Thyroid gland (tissue), 4 donors: Measurements from ENCODE around the gene ARHGAP24. TPM values are rescaled to one million over a fixed set of nuclear protein-coding genes. Genes with fewer than 3 reads are reported as not detected.

Source experiments
- DNase-seq, 2 donors: peaks; one replicate each; pipeline ENCODE4 v3.0.0-alpha.2; 2019
- H3K27ac ChIP-seq, 3 donors: fragments of 200-600 bp; sonication (generic); 1 replicate in 2 of 3; 2 replicates in 1 of 3; pipeline ENCODE4 v1.5.1; 2016 to 2019; ENCODE audit warnings: mild to moderate bottlenecking in 1 of 3, moderate library complexity in 1 of 3
- H3K27me3 ChIP-seq: fragments of 200-600 bp; sonication (generic); one replicate; pipeline ENCODE4 v1.5.1; 2019
- H3K36me3 ChIP-seq, 2 donors: fragments of 200-600 bp; sonication (generic); one replicate each; pipeline ENCODE4 v1.5.1; 2016 to 2019
- H3K4me1 ChIP-seq, 2 donors: fragments of 200-600 bp; sonication (generic); one replicate each; pipeline ENCODE4 v1.5.1; 2017 to 2019
- H3K4me3 ChIP-seq, 3 donors: fragments of 200-600 bp; sonication (generic); replicated peaks in 1 of 3; 1 replicate in 2 of 3; 2 replicates in 1 of 3; pipeline ENCODE4 v1.5.1; 2016; ENCODE audit warnings: mild to moderate bottlenecking in 1 of 3
- H3K9me3 ChIP-seq: fragments of 200-600 bp; sonication (generic); one replicate; pipeline ENCODE4 v1.5.1; 2017
- POLR2A ChIP-seq, 2 donors: fragments of 450-650 bp; IDR thresholded peaks; one replicate each; pipeline ENCODE4 v1.6.1; 2017; ENCODE audit warnings: antibody characterized with exemption in 2 of 2, mild to moderate bottlenecking in 2 of 2, moderate library complexity in 1 of 2
- WGBS, 2 donors: methylation state at CpG; one replicate each; pipeline ENCODE4 v1.1.5; 2017; 5-methylcytosine and 5-hydroxymethylcytosine counted together
- intact Hi-C: fragments of 100-400 bp; cut with DNase I; formaldehyde crosslinking; loops from one replicate; pipeline ENCODE4 v1.15.1; 2023
- total RNA-seq, 4 donors: library from RNA; depleted of rRNA; stranded (reverse); fragments of >200 nt; gene quantifications; one replicate each; pipeline ENCODE4 v1.2.3, GENCODE V29; 2016
- TF ChIP-seq, protein P1 (sequence below), 6 experiments: fragments of 200-600 bp in 3 of 6; fragments of 450-650 bp in 3 of 6; sonication (generic) in 3 of 6; IDR thresholded peaks; one replicate each; pipeline ENCODE4 v1.5.1; 2016 to 2019; ENCODE audit warnings: antibody characterized with exemption in 6 of 6, mild to moderate bottlenecking in 2 of 6, inconsistent platforms in 1 of 6, moderate library complexity in 1 of 6

The ARHGAP24 gene
- total RNA-seq, 4 donors from 2014 or later = 20.8 to 70.3 (median 52.4) TPM

DNA sequence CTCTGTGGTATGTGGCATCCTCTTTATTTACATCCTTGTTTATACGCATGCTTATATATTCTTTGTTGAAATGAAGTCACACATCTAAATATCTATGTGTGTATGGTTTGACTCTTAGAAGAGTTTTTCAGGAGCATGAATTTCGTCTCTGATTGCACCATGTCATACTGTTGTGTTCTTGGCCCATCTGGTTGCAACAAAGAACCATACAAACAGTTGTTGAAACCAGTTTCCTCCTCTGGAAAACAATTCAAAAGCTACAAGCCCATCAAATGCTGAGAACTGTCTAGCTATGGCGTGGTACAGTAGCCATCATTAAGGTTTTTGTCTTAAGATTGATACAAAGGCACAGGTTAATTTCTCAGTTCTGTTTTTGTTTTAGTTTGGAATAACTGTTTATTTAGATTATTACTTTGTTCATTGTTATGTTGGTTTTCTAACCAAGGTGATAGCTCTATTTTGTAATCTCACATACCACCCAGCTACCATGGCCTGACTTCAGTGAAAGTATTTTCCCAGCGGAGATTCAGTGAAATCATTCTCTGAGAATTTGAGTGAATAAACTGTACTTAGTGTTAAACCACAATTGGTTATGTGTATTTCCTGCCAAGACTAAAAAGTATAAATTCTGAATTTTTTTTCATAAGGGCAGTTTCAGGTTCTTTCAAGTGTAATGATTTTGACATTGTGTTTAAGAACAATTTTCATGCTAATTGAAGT lies 91.0 kb downstream of the ARHGAP24 start:
- no peaks in the 10 kb centered on the region for H3K27me3 ChIP-seq
- no peak for TF ChIP-seq POLR2A (IDR thresholded peaks at IDR 0.05)
- TF ChIP-seq, protein P1, sequence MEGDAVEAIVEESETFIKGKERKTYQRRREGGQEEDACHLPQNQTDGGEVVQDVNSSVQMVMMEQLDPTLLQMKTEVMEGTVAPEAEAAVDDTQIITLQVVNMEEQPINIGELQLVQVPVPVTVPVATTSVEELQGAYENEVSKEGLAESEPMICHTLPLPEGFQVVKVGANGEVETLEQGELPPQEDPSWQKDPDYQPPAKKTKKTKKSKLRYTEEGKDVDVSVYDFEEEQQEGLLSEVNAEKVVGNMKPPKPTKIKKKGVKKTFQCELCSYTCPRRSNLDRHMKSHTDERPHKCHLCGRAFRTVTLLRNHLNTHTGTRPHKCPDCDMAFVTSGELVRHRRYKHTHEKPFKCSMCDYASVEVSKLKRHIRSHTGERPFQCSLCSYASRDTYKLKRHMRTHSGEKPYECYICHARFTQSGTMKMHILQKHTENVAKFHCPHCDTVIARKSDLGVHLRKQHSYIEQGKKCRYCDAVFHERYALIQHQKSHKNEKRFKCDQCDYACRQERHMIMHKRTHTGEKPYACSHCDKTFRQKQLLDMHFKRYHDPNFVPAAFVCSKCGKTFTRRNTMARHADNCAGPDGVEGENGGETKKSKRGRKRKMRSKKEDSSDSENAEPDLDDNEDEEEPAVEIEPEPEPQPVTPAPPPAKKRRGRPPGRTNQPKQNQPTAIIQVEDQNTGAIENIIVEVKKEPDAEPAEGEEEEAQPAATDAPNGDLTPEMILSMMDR (IDR thresholded peaks at IDR 0.05) = no peak
- H3K4me1 ChIP-seq = no peaks in the 10 kb centered on the region
- H3K36me3 ChIP-seq = no peaks in the 10 kb centered on the region
- no peak for DNase-seq
- intact Hi-C loops = no loop called here
- H3K4me3 ChIP-seq = no peak overlapping the region
- H3K27ac ChIP-seq = no peak overlapping the region
- 92 to 93% methylated on average over 4 of the region's 4 CpGs for WGBS, 2 donors
- H3K9me3 ChIP-seq = no peaks in the 10 kb centered on the region

DNA sequence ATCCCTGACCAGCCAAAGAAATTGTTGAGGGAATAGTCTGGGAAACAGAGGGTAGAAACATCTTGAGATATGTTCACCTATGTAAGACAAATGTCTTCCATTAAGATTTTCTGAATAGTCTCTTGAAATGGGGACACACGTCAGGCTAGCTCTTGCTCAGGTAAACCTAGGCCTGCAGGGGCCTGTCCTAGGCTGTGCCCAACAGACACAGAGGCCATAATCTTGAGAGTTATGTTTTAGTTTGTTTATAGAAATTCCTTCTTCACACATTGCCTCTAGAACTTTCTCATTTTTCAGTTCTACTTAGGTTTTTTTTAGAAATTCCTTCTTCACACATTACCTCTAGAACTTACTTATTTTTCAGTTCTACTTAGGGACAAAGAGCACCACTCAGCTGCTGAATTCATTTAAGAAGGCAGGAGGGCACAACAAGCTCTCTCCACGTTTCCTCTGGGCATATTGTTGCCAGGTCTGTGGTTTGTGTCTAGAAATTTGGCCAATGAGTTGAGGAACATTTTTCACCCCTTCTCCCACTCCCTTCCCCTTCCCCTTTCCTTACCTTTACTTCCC lies 94.9 kb downstream of the ARHGAP24 start:
- H3K27me3 ChIP-seq = no peaks in the 10 kb centered on the region
- intact Hi-C loops = no loop called here
- TF ChIP-seq, protein P1 (IDR thresholded peaks at IDR 0.05) = no peak
- no peak for TF ChIP-seq POLR2A (IDR thresholded peaks at IDR 0.05)
- H3K27ac ChIP-seq = no peak overlapping the region
- 82 to 90% methylated on average over 2 of the region's 2 CpGs for WGBS, 2 donors
- DNase-seq = no peak
- no peaks in the 10 kb centered on the region for H3K4me1 ChIP-seq
- H3K4me3 ChIP-seq = no peak overlapping the region
- H3K9me3 ChIP-seq = no peaks in the 10 kb centered on the region
- no peaks in the 10 kb centered on the region for H3K36me3 ChIP-seq

- Histone ChIP-seq H3K27ac (no peak overlapping the region), H3K27me3 (no peaks in the 10 kb centered on the region), H3K9me3 (no peaks in the 10 kb centered on the region), H3K4me1 (no peaks in the 10 kb centered on the region), H3K4me3 (no peak overlapping the region), H3K36me3 (no peaks in the 10 kb centered on the region)
- no peak for DNase-seq
- intact Hi-C loops = no loop called here
- 75 to 83% methylated on average over 3 of the region's 3 CpGs for WGBS, 2 donors
- TF ChIP-seq POLR2A (IDR thresholded peaks at IDR 0.05) = no peak
- TF ChIP-seq, protein P1 (IDR thresholded peaks at IDR 0.05) = no peak
These were observed 95.4 kb downstream of the ARHGAP24 start for GRCh38 chr4:85570388-85570787.

GRCh38 chr4:85571008-85571407 lies 96.1 kb downstream of the ARHGAP24 start:
- intact Hi-C loops = no loop called here
- Histone ChIP-seq H3K4me3 (no peak overlapping the region), H3K4me1 (no peaks in the 10 kb centered on the region), H3K27me3 (no peaks in the 10 kb centered on the region), H3K27ac (no peak overlapping the region), H3K36me3 (no peaks in the 10 kb centered on the region), H3K9me3 (no peaks in the 10 kb centered on the region)
- DNase-seq = no peak
- TF ChIP-seq, protein P1 (IDR thresholded peaks at IDR 0.05) = no peak
- TF ChIP-seq POLR2A (IDR thresholded peaks at IDR 0.05) = no peak

GRCh38 chr4:85573270-85573669 lies 98.3 kb downstream of the ARHGAP24 start:
- Histone ChIP-seq H3K4me3 (no peak overlapping the region), H3K27me3 (no peaks in the 10 kb centered on the region), H3K27ac (no peak overlapping the region), H3K4me1 (no peaks in the 10 kb centered on the region), H3K9me3 (no peaks in the 10 kb centered on the region), H3K36me3 (no peaks in the 10 kb centered on the region)
- TF ChIP-seq, protein P1 (IDR thresholded peaks at IDR 0.05) = no peak
- TF ChIP-seq POLR2A (IDR thresholded peaks at IDR 0.05) = no peak
- DNase-seq = no peak
- intact Hi-C loops = no loop called here
- 98% methylated on average over 1 of the region's 1 CpG for WGBS, 2 donors
